Fibroblast of lung (primary cell): ENCODE measurements around the gene SLIT1. TPM values are rescaled to one million over a fixed set of nuclear protein-coding genes. Genes with fewer than 3 reads are reported as not detected.

Source experiments
- DNase-seq, 2 donors: peaks; one replicate each; pipeline versions ENCODE4 v3.0.0 to v3.0.0-alpha.2; 2010; ENCODE audit warnings: low read depth in 2 of 2
- H2AFZ ChIP-seq: 2 replicates; pipeline ENCODE4 v1.5.1; 2012; ENCODE audit warnings: low read length, control low read depth, inconsistent platforms
- H3K27ac ChIP-seq: 2 replicates; pipeline ENCODE4 v1.5.1; 2011; ENCODE audit warnings: low read length, control low read depth; ENCODE audit not compliant: insufficient read depth
- H3K27me3 ChIP-seq: 2 replicates; pipeline ENCODE4 v1.5.1; 2011; ENCODE audit warnings: mild to moderate bottlenecking, low read length; ENCODE audit not compliant: control insufficient read depth, insufficient read depth
- H3K36me3 ChIP-seq: 2 replicates; pipeline ENCODE4 v1.5.1; 2011; ENCODE audit warnings: low read length; ENCODE audit not compliant: control insufficient read depth, insufficient read depth
- H3K4me1 ChIP-seq: 2 replicates; pipeline ENCODE4 v1.5.1; 2011; ENCODE audit warnings: low read length; ENCODE audit not compliant: control insufficient read depth, insufficient read depth; ENCODE audit errors: extremely low read depth
- H3K4me2 ChIP-seq: 2 replicates; pipeline ENCODE4 v1.5.1; 2011; ENCODE audit warnings: low read length, control low read depth; ENCODE audit not compliant: insufficient read depth; ENCODE audit errors: extremely low read depth
- H3K4me3 ChIP-seq, 4 experiments: fragments of 200-600 bp in 1 of 4; sonication (generic) in 1 of 4; replicated peaks in 1 of 4; 2 replicates each; pipeline ENCODE4 v1.5.1; 2011 to 2016; ENCODE audit warnings: low read length in 4 of 4, low read depth in 3 of 4, mild to moderate bottlenecking in 3 of 4, control low read depth in 2 of 4, inconsistent platforms in 1 of 4, mixed read lengths in 1 of 4; ENCODE audit not compliant: insufficient read depth in 1 of 4; ENCODE audit errors: control extremely low read depth in 1 of 4
- H3K79me2 ChIP-seq: 2 replicates; pipeline ENCODE4 v1.5.1; 2012; ENCODE audit warnings: mild to moderate bottlenecking, low read length, inconsistent platforms; ENCODE audit not compliant: control insufficient read depth, insufficient read depth
- H3K9ac ChIP-seq: 2 replicates; pipeline ENCODE4 v1.5.1; 2011; ENCODE audit warnings: mild to moderate bottlenecking, low read length, control low read depth; ENCODE audit not compliant: insufficient read depth
- H3K9me3 ChIP-seq: 2 replicates; pipeline ENCODE4 v1.5.1; 2012; ENCODE audit warnings: low read depth, low read length; ENCODE audit not compliant: control insufficient read depth, insufficient read depth
- H4K20me1 ChIP-seq: 2 replicates; pipeline ENCODE4 v1.5.1; 2011; ENCODE audit warnings: low read length; ENCODE audit not compliant: control insufficient read depth, insufficient read depth; ENCODE audit errors: extremely low read depth
- CTCF ChIP-seq, 2 donors: IDR thresholded peaks in 1 of 2; conservative IDR thresholded peaks in 1 of 2; 1 replicate in 1 of 2; 2 replicates in 1 of 2; pipeline ENCODE4 v1.5.1; 2011 to 2012; ENCODE audit warnings: low read length in 2 of 2, control low read depth in 1 of 2, inconsistent platforms in 1 of 2, low read depth in 1 of 2, mild to moderate bottlenecking in 1 of 2
- EZH2 ChIP-seq: IDR thresholded peaks from 2 replicates; pipeline ENCODE4 v1.5.1; 2012; ENCODE audit warnings: low read length, control low read depth, mild to moderate bottlenecking; ENCODE audit errors: missing control alignments
- polyA plus RNA-seq, 2 donors: library from polyadenylated mRNA; depleted of rRNA in 1 of 2; stranded (reverse) in 1 of 2; unstranded in 1 of 2; fragments of >200 nt; gene quantifications; 2 replicates each; pipeline ENCODE4 v1.2.1, GENCODE V29; 2011 to 2012; ENCODE audit warnings: missing spikeins in 1 of 2
- total RNA-seq: library from RNA; depleted of rRNA; stranded (reverse); fragments of >200 nt; gene quantifications from 2 replicates; pipeline ENCODE4 v1.2.1, GENCODE V29; 2014

The SLIT1 gene
- total and polyA plus RNA-seq, 2 donors (not counting 1 experiment from before 2014, with no cell fraction given): 0.02 to 0.17 TPM

- TF ChIP-seq CTCF (conservative IDR thresholded peaks at IDR 0.05 in 1 of 2, IDR thresholded peaks at IDR 0.05 in 1 of 2; ENCODE audit: low read depth in 1 of 2, low read length in 2 of 2): no peak
- TF ChIP-seq EZH2: no peak
- H3K4me3 ChIP-seq: no peak overlapping the region
- H3K9ac ChIP-seq: no peak overlapping the region
- no peaks in the 10 kb centered on the region for H3K9me3 ChIP-seq
- DNase-seq: no peak
- H3K27ac ChIP-seq: no peak overlapping the region
- H3K27me3 ChIP-seq: no peaks in the 10 kb centered on the region
- no peaks in the 10 kb centered on the region for H3K4me1 ChIP-seq
- no peak overlapping the region for H3K4me2 ChIP-seq
- no peaks in the 10 kb centered on the region for H4K20me1 ChIP-seq
- no peak overlapping the region for H2AFZ ChIP-seq
- no peaks in the 10 kb centered on the region for H3K79me2 ChIP-seq
- no peaks in the 10 kb centered on the region for H3K36me3 ChIP-seq
Observed at GRCh38 chr10:97017474-97017903, 168.3 kb downstream of the SLIT1 start.

GRCh38 chr10:97016728-97017473 lies 168.9 kb downstream of the SLIT1 start:
- no peak for TF ChIP-seq EZH2
- TF ChIP-seq CTCF (conservative IDR thresholded peaks at IDR 0.05 in 1 of 2, IDR thresholded peaks at IDR 0.05 in 1 of 2; ENCODE audit: low read depth in 1 of 2, low read length in 2 of 2): no peak

GRCh38 chr10:97015240-97015639 lies 170.5 kb downstream of the SLIT1 start:
- Histone ChIP-seq H3K27me3 (no peaks in the 10 kb centered on the region), H4K20me1 (no peaks in the 10 kb centered on the region), H3K4me1 (no peaks in the 10 kb centered on the region), H3K27ac (no peak overlapping the region), H3K9ac (no peak overlapping the region), H3K36me3 (no peaks in the 10 kb centered on the region), H2AFZ (no peak overlapping the region), H3K79me2 (no peaks in the 10 kb centered on the region), H3K9me3 (no peaks in the 10 kb centered on the region), H3K4me3 (no peak overlapping the region), H3K4me2 (no peak overlapping the region)
- TF ChIP-seq EZH2: no peak
- TF ChIP-seq CTCF (conservative IDR thresholded peaks at IDR 0.05 in 1 of 2, IDR thresholded peaks at IDR 0.05 in 1 of 2; ENCODE audit: low read depth in 1 of 2, low read length in 2 of 2): no peak
- no peak for DNase-seq

More at GRCh38 chr10:97016728-97017473, 168.9 kb downstream of the SLIT1 start:
- Histone ChIP-seq H3K4me2 (no peak overlapping the region), H3K79me2 (no peaks in the 10 kb centered on the region), H3K4me3 (no peak overlapping the region), H3K36me3 (no peaks in the 10 kb centered on the region), H3K27me3 (no peaks in the 10 kb centered on the region), H3K9ac (no peak overlapping the region), H4K20me1 (no peaks in the 10 kb centered on the region), H3K27ac (no peak overlapping the region), H2AFZ (no peak overlapping the region), H3K9me3 (no peaks in the 10 kb centered on the region), H3K4me1 (no peaks in the 10 kb centered on the region)
- DNase-seq: peak in 1 of 2 donors; percentile 27
